Heart left ventricle (tissue), 16 donors: Measurements from ENCODE around the gene SYT11. TPM values are rescaled to one million over a fixed set of nuclear protein-coding genes. Genes with fewer than 3 reads are reported as not detected.

Experiments used
- ATAC-seq, 4 donors: fragments of 200-7000 bp; cut with Tn5 transposase; one replicate each; pipeline ENCODE4 v1.9.1; 2020 to 2022; ENCODE audit warnings: moderate library complexity in 4 of 4, mild to moderate bottlenecking in 3 of 4, moderate number of reproducible peaks in 1 of 4
- DNase-seq, 5 donors: peaks; one replicate each; pipeline ENCODE4 v3.0.0-alpha.2; 2020
- H3K27ac ChIP-seq, 12 donors: fragments of 200-600 bp; sonication (generic) in 4 of 12; one replicate each; pipeline versions ENCODE4 v1.5.0 to v1.8.0; 2016 to 2022; ENCODE audit warnings: mild to moderate bottlenecking in 2 of 12
- H3K27me3 ChIP-seq, 9 donors: fragments of 200-600 bp; sonication (generic) in 2 of 9; one replicate each; pipeline versions ENCODE4 v1.5.1 to v1.8.0; 2016 to 2022; ENCODE audit warnings: mild to moderate bottlenecking in 3 of 9
- H3K36me3 ChIP-seq, 9 donors: fragments of 200-600 bp; sonication (generic) in 2 of 9; one replicate each; pipeline versions ENCODE4 v1.5.0 to v1.8.0; 2018 to 2022; ENCODE audit warnings: mild to moderate bottlenecking in 2 of 9
- H3K4me1 ChIP-seq, 12 donors: fragments of 200-600 bp; sonication (generic) in 4 of 12; one replicate each; pipeline versions ENCODE4 v1.5.0 to v1.8.0; 2016 to 2022; ENCODE audit warnings: mild to moderate bottlenecking in 3 of 12
- H3K4me3 ChIP-seq, 12 donors: fragments of 200-600 bp; sonication (generic) in 4 of 12; one replicate each; pipeline versions ENCODE4 v1.5.0 to v1.8.0; 2017 to 2022; ENCODE audit warnings: mild to moderate bottlenecking in 9 of 12, moderate library complexity in 4 of 12
- H3K9me3 ChIP-seq, 12 donors: fragments of 200-600 bp; sonication (generic) in 4 of 12; one replicate each; pipeline versions ENCODE4 v1.5.0 to v1.8.0; 2016 to 2022; ENCODE audit warnings: mild to moderate bottlenecking in 1 of 12
- POLR2A ChIP-seq, 2 donors: fragments of 450-650 bp; IDR thresholded peaks; one replicate each; pipeline ENCODE4 v1.6.1; 2017; ENCODE audit warnings: antibody characterized with exemption in 2 of 2, mild to moderate bottlenecking in 2 of 2, moderate library complexity in 2 of 2
- WGBS, 4 donors: extraction: QIAGEN DNeasy Blood & Tissue Kit in 2 of 4; methylation state at CpG; one replicate each; pipeline versions ENCODE4 v1.1.5 to v1.1.7; 2013 to 2018; 5-methylcytosine and 5-hydroxymethylcytosine counted together
- intact Hi-C, 10 donors: fragments of 100-400 bp; cut with DNase I; formaldehyde crosslinking; loops; one replicate each; pipeline versions ENCODE4 v1.11.1 to v1.14.2; 2022
- polyA plus RNA-seq, 2 donors: library from polyadenylated mRNA; stranded (reverse); fragments of 200-250 nt; gene quantifications; one replicate each; pipeline ENCODE4 v1.2.3, GENCODE V29; 2013
- total RNA-seq, 9 donors: library from RNA; depleted of rRNA in 2 of 9; stranded (reverse); fragments of >200 nt in 2 of 9; fragmentation: NEBNext Ultra II Directional in 3 of 9; extraction: Animal tissue kit (Norgen Biotek cat#: 25700) in 3 of 9; gene quantifications; one replicate each; pipeline versions ENCODE4 v1.1.0 to v1.2.4, GENCODE V29; 2016 to 2023
- TF ChIP-seq, protein P1 (sequence below), 12 donors: fragments of 200-600 bp; sonication (generic) in 4 of 12; IDR thresholded peaks; one replicate each; pipeline versions ENCODE4 v1.5.0 to v1.8.0; 2018 to 2022; ENCODE audit warnings: antibody characterized with exemption in 12 of 12, mild to moderate bottlenecking in 5 of 12
- donor health status: ischemic (EF 13 %, LVEDD 7.1; RV severe dilation, severe dysfunction).
- donor health status: healthy with polysubstance abuse.
- donor health status: DM: no; HTN: yes; CAD: no.
- donor health status: DM: no; HTN: no; CAD: no.
- donor health status: ischemic (EF 25% LVEDD 6.9; RV normal size, moderate dysfunction).
- donor health status: ischemic (EF 25% LVEDD 5.7; RV mildly dilated, moderate dysfunction).
- donor health status: healthy.
- donor health status: DM: yes; HTN: yes; CAD: no.
- donor health status: ischemic (EF 35%, LVEDD 5.7; RV mildly dilated, moderate dysfunction).
- donor health status: nonischemic (EF 11% LVEDD 7.7; RV severe dilation, severe dysfunction).
- donor health status: DM: yes; HTN: yes; CAD: no.
- donor health status: PGD.
- donor health status: ischemic (EF 29% LVEDD 5.4; RV normal size, mild dysfunction).
- donor health status: nonischemic (EF 23%, LVEDD 6.1; RV moderate dilation, normal function).

SYT11 gene
- total and polyA plus RNA-seq, 11 donors = 2.2 to 26.3 (median 15.1) TPM

DNA sequence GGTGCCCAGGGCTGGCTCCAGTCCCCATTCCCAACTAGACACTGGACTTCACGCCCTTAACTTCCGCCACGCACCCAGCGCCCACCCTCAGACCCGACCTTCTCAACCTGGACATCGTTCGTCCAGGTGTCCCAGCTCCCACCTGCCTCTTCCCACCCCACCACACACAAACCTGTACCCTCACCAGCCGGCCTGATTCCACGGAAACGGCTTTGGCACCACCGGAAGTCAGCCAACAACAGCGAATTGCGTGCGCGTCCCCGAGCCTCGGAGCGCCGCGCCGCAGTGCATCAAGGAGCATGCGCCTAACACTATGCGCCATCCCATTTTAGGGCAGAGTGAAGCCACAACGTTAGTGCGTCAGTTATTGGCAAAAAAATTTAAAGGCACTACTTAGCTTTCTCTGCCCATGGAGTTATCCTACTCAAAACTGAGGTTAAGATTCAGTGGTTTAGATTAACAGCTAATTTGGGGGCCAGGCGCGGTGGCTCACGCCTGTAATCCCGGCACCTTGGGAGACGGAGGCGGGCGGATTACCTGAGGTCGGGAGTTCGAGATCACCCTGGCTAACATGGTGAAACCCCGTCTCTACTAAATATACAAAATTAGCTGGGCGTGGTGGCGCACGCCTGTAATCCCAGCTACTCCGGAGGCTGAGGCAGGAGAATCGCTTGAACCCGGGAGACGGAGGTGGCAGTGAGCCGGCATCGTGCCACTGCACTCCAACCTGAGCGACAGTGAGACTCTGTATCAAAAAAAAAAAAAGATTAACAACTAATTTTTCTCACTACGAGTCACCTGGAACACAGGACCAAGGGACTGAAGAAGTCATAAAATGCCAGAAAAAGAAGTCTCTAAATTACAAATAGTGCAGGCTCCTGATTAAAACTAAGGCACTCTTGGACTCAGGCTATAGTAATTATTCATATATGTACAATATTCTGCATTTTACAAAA lies 2.1 kb upstream of the SYT11 start, which contains the start of gene GON4L:
TSS of gene GON4L (minus strand) at position 240 of the 956 bp plus-strand sequence. CDS start 3,434 bp downstream, outside the sequence.
- no peaks in the 10 kb centered on the region for H3K9me3 ChIP-seq
- peaks cover 0 to 49% (median 25%) of the 10 kb centered on the region in 12 donors for H3K4me1 ChIP-seq
- H3K27ac ChIP-seq = peak within 1 kb of the TSS; percentile 34 to 92 (median 86)
- peak; percentile 89 to 93 (median 92) for DNase-seq
- ATAC-seq = peak; percentile 68 to 83 (median 70)
- H3K4me3 ChIP-seq = peak within 1 kb of the TSS; percentile 65 to 88 (median 79)
- TF ChIP-seq, protein P1, sequence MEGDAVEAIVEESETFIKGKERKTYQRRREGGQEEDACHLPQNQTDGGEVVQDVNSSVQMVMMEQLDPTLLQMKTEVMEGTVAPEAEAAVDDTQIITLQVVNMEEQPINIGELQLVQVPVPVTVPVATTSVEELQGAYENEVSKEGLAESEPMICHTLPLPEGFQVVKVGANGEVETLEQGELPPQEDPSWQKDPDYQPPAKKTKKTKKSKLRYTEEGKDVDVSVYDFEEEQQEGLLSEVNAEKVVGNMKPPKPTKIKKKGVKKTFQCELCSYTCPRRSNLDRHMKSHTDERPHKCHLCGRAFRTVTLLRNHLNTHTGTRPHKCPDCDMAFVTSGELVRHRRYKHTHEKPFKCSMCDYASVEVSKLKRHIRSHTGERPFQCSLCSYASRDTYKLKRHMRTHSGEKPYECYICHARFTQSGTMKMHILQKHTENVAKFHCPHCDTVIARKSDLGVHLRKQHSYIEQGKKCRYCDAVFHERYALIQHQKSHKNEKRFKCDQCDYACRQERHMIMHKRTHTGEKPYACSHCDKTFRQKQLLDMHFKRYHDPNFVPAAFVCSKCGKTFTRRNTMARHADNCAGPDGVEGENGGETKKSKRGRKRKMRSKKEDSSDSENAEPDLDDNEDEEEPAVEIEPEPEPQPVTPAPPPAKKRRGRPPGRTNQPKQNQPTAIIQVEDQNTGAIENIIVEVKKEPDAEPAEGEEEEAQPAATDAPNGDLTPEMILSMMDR (IDR thresholded peaks at IDR 0.05) = no peak
- TF ChIP-seq POLR2A (IDR thresholded peaks at IDR 0.05) = peak in 1 of 2 donors; percentile 36
- intact Hi-C loops = loop anchor here in 4 of 10 donors (2.0 to 10.0 kb wide), 4 partner anchors 54 to 128 kb away; partner anchors contain the start of genes RIT1 (in 2 of the 4) and KHDC4 (in 1 of the 4)
- 15 to 21% (median 16%) methylated on average over 46 of the region's 46 CpGs for WGBS, 4 donors
- H3K36me3 ChIP-seq = peaks cover 0 to 33% (median 29%) of the 10 kb centered on the region in 9 donors
- H3K27me3 ChIP-seq = no peaks in the 10 kb centered on the region

DNA sequence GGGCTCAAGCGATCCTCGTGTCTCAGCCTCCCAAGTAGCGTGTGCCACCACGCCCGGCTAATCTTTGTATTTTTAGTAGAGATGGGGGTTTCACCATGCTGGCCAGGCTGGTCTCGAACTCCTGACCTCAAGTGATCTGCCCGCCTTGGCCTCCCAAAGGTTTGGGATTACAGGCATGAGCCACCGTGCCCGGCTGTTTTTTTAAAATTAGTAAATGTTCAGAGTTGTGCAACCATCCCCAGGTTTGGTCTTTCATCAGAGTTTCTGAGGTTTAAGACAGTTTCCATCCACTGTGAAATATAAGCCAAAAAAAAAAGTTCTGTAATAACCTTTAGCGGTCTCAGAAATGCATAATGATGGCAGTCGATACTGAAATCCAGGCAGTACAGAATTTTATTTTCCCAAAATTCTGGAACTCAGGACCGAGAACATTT lies 550 bp upstream of the SYT11 start:
- no peaks in the 10 kb centered on the region for H3K27me3 ChIP-seq
- H3K27ac ChIP-seq = peak overlapping the region; percentile 60 to 97 (median 92)
- intact Hi-C loops = loop anchor here in 3 of 10 donors (5.0 to 10.0 kb wide), 3 partner anchors 53 to 126 kb away; partner anchors contain the start of genes KHDC4 (in 1 of the 3) and RIT1 (in 1 of the 3)
- WGBS, 4 donors = 63 to 70% (median 64%) methylated on average over 12 of the region's 12 CpGs
- H3K4me1 ChIP-seq = peaks cover 0 to 49% (median 25%) of the 10 kb centered on the region in 12 donors
- peaks cover 0 to 17% (median 13%) of the 10 kb centered on the region in 9 donors for H3K36me3 ChIP-seq
- peak overlapping the region; percentile 2 to 67 (median 56) for H3K4me3 ChIP-seq
- TF ChIP-seq POLR2A (IDR thresholded peaks at IDR 0.05) = no peak
- TF ChIP-seq, protein P1 (IDR thresholded peaks at IDR 0.05) = no peak
- H3K9me3 ChIP-seq = no peaks in the 10 kb centered on the region
- no peak for ATAC-seq
- DNase-seq = peak in 2 of 5 donors; percentile 31 to 33

DNA sequence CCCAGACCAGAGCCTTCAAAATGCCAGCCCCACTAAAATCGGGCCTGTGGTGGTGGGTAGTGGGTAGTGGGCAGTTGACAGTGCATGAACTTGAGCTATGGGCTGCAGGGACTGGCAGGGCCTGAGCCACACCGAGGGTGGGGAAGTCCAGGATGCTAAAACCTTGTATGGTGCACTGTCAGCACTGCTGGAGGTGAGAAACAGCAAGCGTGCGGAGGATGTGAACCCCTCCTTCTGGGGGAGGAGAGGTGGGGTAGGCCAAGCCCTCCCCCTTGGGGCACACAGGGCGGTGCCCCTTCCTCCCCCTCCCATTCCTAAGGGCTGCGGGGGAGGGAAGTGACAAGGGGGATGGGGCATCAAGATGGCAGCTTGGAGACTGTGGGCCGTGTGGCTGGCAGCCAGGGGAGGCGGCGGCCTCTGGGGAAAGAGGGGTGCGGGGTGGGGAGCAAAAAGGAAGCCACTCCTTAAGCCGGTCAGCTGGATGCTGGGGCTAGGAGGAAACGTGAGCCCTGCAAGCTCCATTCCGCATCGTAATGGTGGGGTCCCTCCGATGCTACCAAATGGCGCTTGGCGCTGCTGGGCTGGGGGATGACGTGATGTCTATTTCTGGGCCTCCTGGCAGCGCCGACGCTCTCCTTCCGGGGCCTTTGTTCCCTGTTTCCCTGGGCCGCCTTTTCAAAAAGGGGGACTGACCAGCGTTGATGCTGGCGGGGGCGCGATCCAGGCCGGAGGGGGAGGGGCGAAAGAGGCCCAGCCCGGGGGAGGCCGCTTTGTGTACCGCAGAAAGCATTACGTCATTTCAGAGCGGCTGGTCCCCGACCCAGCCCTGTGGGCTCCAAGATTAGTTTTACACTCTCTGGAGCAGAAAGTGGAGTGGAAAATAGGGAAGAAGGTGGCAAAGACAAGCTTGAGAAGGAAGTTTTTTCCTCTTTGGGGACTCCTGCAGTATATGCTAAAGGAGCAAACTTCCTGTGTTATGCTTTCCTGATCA lies 809 bp downstream of the SYT11 start:
- H3K4me3 ChIP-seq = peak overlapping the region in 11 of 12 donors; percentile 26 to 67 (median 56)
- TF ChIP-seq, protein P1 (IDR thresholded peaks at IDR 0.05) = no peak
- TF ChIP-seq POLR2A (IDR thresholded peaks at IDR 0.05) = no peak
- DNase-seq (peak; percentile 91 to 95 (median 94)), ATAC-seq (peak; percentile 59 to 80 (median 72))
- intact Hi-C loops = loop anchor here in 6 of 10 donors (2.0 to 10.0 kb wide), 5 partner anchors 33 to 125 kb away; partner anchors contain the start of genes RIT1 (in 5 of the 6) and KHDC4 (in 1 of the 6)
- 1 to 4% (median 3%) methylated on average over 21 to 35 of the region's 35 CpGs for WGBS, 4 donors
- H3K27me3 ChIP-seq = no peaks in the 10 kb centered on the region
- peaks cover 0 to 49% (median 25%) of the 10 kb centered on the region in 12 donors for H3K4me1 ChIP-seq
- no peaks in the 10 kb centered on the region for H3K9me3 ChIP-seq
- H3K36me3 ChIP-seq = peaks cover 0 to 4% (median 1%) of the 10 kb centered on the region in 9 donors
- peak overlapping the region; percentile 78 to 97 (median 92) for H3K27ac ChIP-seq
